ENCODE results near the gene ZSCAN4. TPM values are rescaled to one million over a fixed set of nuclear protein-coding genes. Genes with fewer than 3 reads are reported as not detected.

Gene ZSCAN4
- total and polyA plus RNA-seq, 8 donors = 0.05 to 0.09 TPM; not detected in 6

DNA sequence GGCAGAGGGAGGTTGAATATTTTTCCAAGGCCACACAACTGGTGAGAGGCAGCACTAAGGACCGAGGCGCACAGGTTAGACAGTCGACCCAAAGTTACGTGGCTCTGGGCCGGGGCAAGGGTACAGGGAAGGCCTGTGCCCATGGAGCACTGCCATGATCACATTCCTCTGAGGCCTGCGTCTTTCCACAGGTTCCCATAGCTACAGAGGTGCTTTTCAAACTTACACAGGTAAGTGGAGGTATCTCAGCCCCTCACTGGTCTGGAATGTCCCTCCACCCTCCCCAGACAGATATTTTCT lies 35.0 kb upstream of the ZSCAN4 start:
- peak in 1 of 6 donors; percentile 21 for DNase-seq
- 36 to 38% methylated on average over 6 of the region's 6 CpGs for WGBS, 2 donors
- Histone ChIP-seq H3K36me3 (peaks cover 0 to 29% (median 0%) of the 10 kb centered on the region in 3 donors), H3K27me3 (no peaks in the 10 kb centered on the region), H3K9me3 (peaks cover 0 to 6% (median 0%) of the 10 kb centered on the region in 4 donors), H3K4me3 (peak overlapping the region; percentile 52 to 91 (median 74)), H3K4me1 (no peaks in the 10 kb centered on the region), H3K27ac (no peak overlapping the region)
- no peak for FAIRE-seq
- peak; percentile 5 to 28 (median 8) for ATAC-seq
- TF ChIP-seq, protein P1, sequence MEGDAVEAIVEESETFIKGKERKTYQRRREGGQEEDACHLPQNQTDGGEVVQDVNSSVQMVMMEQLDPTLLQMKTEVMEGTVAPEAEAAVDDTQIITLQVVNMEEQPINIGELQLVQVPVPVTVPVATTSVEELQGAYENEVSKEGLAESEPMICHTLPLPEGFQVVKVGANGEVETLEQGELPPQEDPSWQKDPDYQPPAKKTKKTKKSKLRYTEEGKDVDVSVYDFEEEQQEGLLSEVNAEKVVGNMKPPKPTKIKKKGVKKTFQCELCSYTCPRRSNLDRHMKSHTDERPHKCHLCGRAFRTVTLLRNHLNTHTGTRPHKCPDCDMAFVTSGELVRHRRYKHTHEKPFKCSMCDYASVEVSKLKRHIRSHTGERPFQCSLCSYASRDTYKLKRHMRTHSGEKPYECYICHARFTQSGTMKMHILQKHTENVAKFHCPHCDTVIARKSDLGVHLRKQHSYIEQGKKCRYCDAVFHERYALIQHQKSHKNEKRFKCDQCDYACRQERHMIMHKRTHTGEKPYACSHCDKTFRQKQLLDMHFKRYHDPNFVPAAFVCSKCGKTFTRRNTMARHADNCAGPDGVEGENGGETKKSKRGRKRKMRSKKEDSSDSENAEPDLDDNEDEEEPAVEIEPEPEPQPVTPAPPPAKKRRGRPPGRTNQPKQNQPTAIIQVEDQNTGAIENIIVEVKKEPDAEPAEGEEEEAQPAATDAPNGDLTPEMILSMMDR (IDR thresholded peaks at IDR 0.05) = no peak
- intact Hi-C loops (cut with DNase I) = no loop called here

DNA sequence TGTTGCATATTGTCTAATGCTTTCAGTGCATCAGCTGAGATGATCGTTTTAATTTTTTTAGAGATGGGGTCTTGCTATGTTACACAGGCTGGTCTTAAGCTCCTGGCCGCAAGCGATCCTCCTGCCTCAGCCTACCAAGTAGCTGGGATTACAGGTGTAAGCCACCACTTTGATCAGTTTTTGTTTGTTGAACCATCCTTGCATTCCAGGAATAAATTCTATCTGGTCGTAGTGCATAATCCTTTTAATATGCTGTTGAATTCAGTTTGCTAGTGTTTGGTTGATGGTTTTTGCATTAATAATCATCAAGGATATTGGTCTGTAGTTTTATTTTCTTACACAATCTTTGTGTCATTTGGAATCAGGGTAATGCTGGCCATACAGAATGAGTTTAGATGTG lies 31.4 kb upstream of the ZSCAN4 start:
- peaks cover 4 to 62% (median 10%) of the 10 kb centered on the region in 3 donors for H3K36me3 ChIP-seq
- no peak overlapping the region for H3K27ac ChIP-seq
- FAIRE-seq (no peak), DNase-seq (no peak), ATAC-seq (no peak)
- TF ChIP-seq, protein P1 (IDR thresholded peaks at IDR 0.05) = no peak
- H3K4me3 ChIP-seq = no peak overlapping the region
- H3K27me3 ChIP-seq = no peaks in the 10 kb centered on the region
- no peaks in the 10 kb centered on the region for H3K4me1 ChIP-seq
- WGBS, 2 donors = 95 to 97% methylated on average over 4 of the region's 4 CpGs
- intact Hi-C loops (cut with DNase I) = no loop called here
- peaks cover 0 to 11% (median 0%) of the 10 kb centered on the region in 4 donors for H3K9me3 ChIP-seq

DNA sequence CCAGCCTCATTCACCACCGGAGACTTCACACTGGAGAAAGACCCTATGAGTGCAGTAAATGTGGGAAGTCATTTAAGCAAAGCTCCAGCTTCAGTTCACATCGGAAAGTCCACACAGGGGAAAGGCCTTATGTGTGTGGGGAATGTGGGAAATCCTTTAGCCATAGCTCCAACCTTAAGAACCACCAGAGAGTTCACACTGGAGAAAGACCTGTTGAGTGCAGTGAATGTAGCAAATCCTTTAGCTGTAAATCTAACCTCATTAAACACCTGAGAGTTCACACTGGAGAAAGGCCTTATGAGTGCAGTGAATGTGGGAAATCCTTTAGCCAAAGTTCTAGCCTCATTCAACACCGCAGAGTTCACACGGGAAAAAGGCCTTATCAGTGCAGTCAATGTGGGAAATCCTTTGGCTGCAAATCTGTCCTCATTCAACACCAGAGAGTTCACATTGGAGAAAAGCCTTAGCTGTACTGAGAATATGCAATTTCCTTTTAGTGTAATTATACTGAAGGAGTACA lies 27.0 kb upstream of the ZSCAN4 start:
- FAIRE-seq (no peak), ATAC-seq (no peak), DNase-seq (no peak)
- TF ChIP-seq, protein P1 (IDR thresholded peaks at IDR 0.05) = no peak
- no peaks in the 10 kb centered on the region for H3K4me1 ChIP-seq
- H3K9me3 ChIP-seq = peaks cover 0 to 11% (median 0%) of the 10 kb centered on the region in 4 donors
- 95 to 96% methylated on average over 4 of the region's 4 CpGs for WGBS, 2 donors
- no peaks in the 10 kb centered on the region for H3K27me3 ChIP-seq
- no peak overlapping the region for H3K27ac ChIP-seq
- no peak overlapping the region for H3K4me3 ChIP-seq
- H3K36me3 ChIP-seq = peaks cover 4 to 48% (median 10%) of the 10 kb centered on the region in 3 donors
- intact Hi-C loops (cut with DNase I) = no loop called here

DNA sequence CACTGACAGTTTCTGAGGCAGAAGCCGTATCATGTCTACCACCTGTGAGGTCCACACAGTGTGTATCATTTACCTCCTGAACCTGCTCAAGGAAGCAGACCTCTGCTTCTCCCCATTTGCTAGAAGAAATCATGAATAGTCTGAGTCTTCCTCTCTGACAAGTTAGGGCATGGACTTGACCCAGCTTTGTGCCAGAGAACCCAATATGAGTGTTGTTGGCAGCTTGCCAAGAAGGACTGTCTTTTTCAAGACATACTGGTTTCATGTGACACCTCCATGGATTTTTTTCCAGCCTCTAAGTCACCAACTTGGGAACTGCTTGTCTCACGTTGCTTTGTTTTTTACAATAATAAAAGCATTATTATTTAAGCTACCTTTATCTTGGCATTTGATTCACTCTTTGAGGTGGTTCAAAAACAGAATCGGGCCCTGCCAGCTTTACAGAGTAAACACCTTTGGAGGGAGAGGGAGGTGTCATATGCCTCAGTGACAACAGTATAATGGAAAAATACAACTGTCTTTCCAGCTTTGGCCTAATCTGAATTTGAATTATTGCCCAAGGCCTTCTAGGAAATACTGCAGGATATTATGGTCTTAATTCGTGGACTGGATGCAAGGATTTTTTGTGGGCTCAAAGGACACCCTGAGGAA lies 26.2 kb upstream of the ZSCAN4 start:
- no peak for FAIRE-seq

More for the DNA sequence above, 26.2 kb upstream of the ZSCAN4 start:
- no peak overlapping the region for H3K4me3 ChIP-seq
- no peaks in the 10 kb centered on the region for H3K27me3 ChIP-seq
- H3K27ac ChIP-seq = no peak overlapping the region
- TF ChIP-seq, protein P1 (IDR thresholded peaks at IDR 0.05) = no peak
- DNase-seq (no peak), ATAC-seq (no peak)
- H3K36me3 ChIP-seq = peaks cover 4 to 42% (median 10%) of the 10 kb centered on the region in 3 donors
- H3K9me3 ChIP-seq = peaks cover 0 to 5% (median 0%) of the 10 kb centered on the region in 4 donors
- intact Hi-C loops (cut with DNase I) = no loop called here
- H3K4me1 ChIP-seq = no peaks in the 10 kb centered on the region
- 80% methylated on average over 4 of the region's 4 CpGs for WGBS, 2 donors
